DOHH2 (cell line): ENCODE data around the gene PEAR1.

Source experiments
- H3F3A ChIP-seq: fragments of 200-600 bp; sonication (generic), shearing (Covaris generic); 2 replicates; pipeline ENCODE4 v1.6.0; 2016; ENCODE audit warnings: antibody characterized with exemption, mild to moderate bottlenecking; ENCODE audit not compliant: control insufficient read depth, insufficient read depth
- H3K27ac ChIP-seq: fragments of 200-600 bp; sonication (generic); 2 replicates; pipeline ENCODE4 v1.5.1; 2014; ENCODE audit warnings: low read depth, mild to moderate bottlenecking, low read length, moderate library complexity
- H3K27me3 ChIP-seq: fragments of 200-600 bp; sonication (generic); 2 replicates; pipeline ENCODE4 v1.6.1; 2014; ENCODE audit warnings: mild to moderate bottlenecking, low read length, mixed read lengths; ENCODE audit not compliant: control insufficient read depth
- H3K36me3 ChIP-seq: fragments of 200-600 bp; sonication (generic); 2 replicates; pipeline ENCODE4 v1.6.1; 2014; ENCODE audit warnings: mild to moderate bottlenecking, low read length, moderate library complexity, mixed read lengths; ENCODE audit not compliant: control insufficient read depth
- H3K4me1 ChIP-seq: fragments of 200-600 bp; sonication (generic); 2 replicates; pipeline ENCODE4 v1.6.1; 2014; ENCODE audit warnings: mild to moderate bottlenecking, low read length, mixed read lengths; ENCODE audit not compliant: control insufficient read depth
- H3K4me2 ChIP-seq: fragments of 200-600 bp; sonication (generic); 2 replicates; pipeline ENCODE4 v1.6.0; 2014; ENCODE audit warnings: mild to moderate bottlenecking, low read length, moderate library complexity
- H3K4me3 ChIP-seq: fragments of 200-600 bp; sonication (generic); 2 replicates; pipeline ENCODE4 v1.5.1; 2014; ENCODE audit warnings: mild to moderate bottlenecking, low read length, mixed read lengths
- H3K79me2 ChIP-seq: fragments of 200-600 bp; sonication (generic); 2 replicates; pipeline ENCODE4 v1.6.1; 2014; ENCODE audit warnings: mild to moderate bottlenecking, low read length, mixed read lengths; ENCODE audit not compliant: control insufficient read depth
- H3K9me2 ChIP-seq: fragments of 200-600 bp; sonication (generic); replicated peaks from 2 replicates; pipeline ENCODE4 v1.6.1; 2014; ENCODE audit warnings: mild to moderate bottlenecking, low read length, mixed read lengths; ENCODE audit not compliant: control insufficient read depth
- H3K9me3 ChIP-seq: fragments of 200-600 bp; sonication (generic); 2 replicates; pipeline ENCODE4 v1.6.1; 2014; ENCODE audit warnings: antibody characterized with exemption, low read length, mixed read lengths; ENCODE audit not compliant: control insufficient read depth, insufficient read depth
- H4K20me1 ChIP-seq: fragments of 200-600 bp; sonication (generic); 2 replicates; pipeline ENCODE4 v1.6.0; 2014; ENCODE audit warnings: low read depth, mild to moderate bottlenecking, antibody characterized with exemption, low read length, moderate library complexity; ENCODE audit not compliant: control insufficient read depth, insufficient read depth
- CTCF ChIP-seq: fragments of 200-600 bp; sonication (generic); IDR thresholded peaks from one replicate; pipeline ENCODE4 v1.5.1; 2014; ENCODE audit warnings: antibody characterized with exemption, mild to moderate bottlenecking, low read depth, low read length; ENCODE audit not compliant: poor library complexity, severe bottlenecking
- EZH2phosphoT487 ChIP-seq: fragments of 200-600 bp; sonication (generic); IDR thresholded peaks from 2 replicates; pipeline ENCODE4 v1.6.1; 2017; ENCODE audit warnings: borderline replicate concordance, mild to moderate bottlenecking, antibody characterized with exemption, low read length, moderate library complexity, mixed read lengths

PEAR1 gene

GRCh38 chr1:156847591-156848460 is 45.7 kb upstream of the PEAR1 start:
- H3K36me3 ChIP-seq, result no peaks in the 10 kb centered on the region
- no peak overlapping the region for H3K4me3 ChIP-seq
- TF ChIP-seq CTCF (no peak), EZH2phosphoT487 (no peak)
- H3K9me2 ChIP-seq, result no peaks in the 10 kb centered on the region
- no peak overlapping the region for H3K4me2 ChIP-seq
- no peaks in the 10 kb centered on the region for H4K20me1 ChIP-seq
- no peaks in the 10 kb centered on the region for H3K9me3 ChIP-seq
- H3K4me1 ChIP-seq, result no peaks in the 10 kb centered on the region
- H3F3A ChIP-seq, result no peaks in the 10 kb centered on the region
- no peaks in the 10 kb centered on the region for H3K79me2 ChIP-seq
- H3K27ac ChIP-seq, result no peak overlapping the region
- no peaks in the 10 kb centered on the region for H3K27me3 ChIP-seq

GRCh38 chr1:156848461-156849150 is 44.9 kb upstream of the PEAR1 start:
- Histone ChIP-seq H3K36me3 (no peaks in the 10 kb centered on the region), H3K4me1 (no peaks in the 10 kb centered on the region), H3K27me3 (no peaks in the 10 kb centered on the region), H4K20me1 (no peaks in the 10 kb centered on the region), H3F3A (no peaks in the 10 kb centered on the region), H3K27ac (no peak overlapping the region), H3K79me2 (no peaks in the 10 kb centered on the region), H3K4me2 (no peak overlapping the region), H3K4me3 (no peak overlapping the region), H3K9me3 (no peaks in the 10 kb centered on the region), H3K9me2 (no peaks in the 10 kb centered on the region)
- TF ChIP-seq EZH2phosphoT487 (no peak), CTCF (no peak)

GRCh38 chr1:156849151-156849496 is 44.4 kb upstream of the PEAR1 start:
- TF ChIP-seq CTCF (no peak), EZH2phosphoT487 (no peak)
- Histone ChIP-seq H3K36me3 (no peaks in the 10 kb centered on the region), H3K9me3 (no peaks in the 10 kb centered on the region), H3K79me2 (no peaks in the 10 kb centered on the region), H3K27me3 (no peaks in the 10 kb centered on the region), H4K20me1 (no peaks in the 10 kb centered on the region), H3K4me3 (no peak overlapping the region), H3K9me2 (no peaks in the 10 kb centered on the region), H3K4me2 (no peak overlapping the region), H3K27ac (no peak overlapping the region), H3F3A (no peaks in the 10 kb centered on the region), H3K4me1 (no peaks in the 10 kb centered on the region)
